HG03469 (cell line): Measurements from ENCODE around the gene ADAT3.
"Not testable (repeated sequence)": the region's sequence is repeated elsewhere in the genome, so short reads cannot be mapped to it uniquely, and the experiment has no call there.

Source experiments
- ATAC-seq: cut with Tn5 transposase; IDR thresholded peaks from one replicate; pipeline ENCODE4 v1.9.1; 2021; ENCODE audit warnings: mild to moderate bottlenecking, moderate library complexity, moderate number of reproducible peaks; ENCODE audit not compliant: unreplicated experiment

ADAT3 gene

DNA sequence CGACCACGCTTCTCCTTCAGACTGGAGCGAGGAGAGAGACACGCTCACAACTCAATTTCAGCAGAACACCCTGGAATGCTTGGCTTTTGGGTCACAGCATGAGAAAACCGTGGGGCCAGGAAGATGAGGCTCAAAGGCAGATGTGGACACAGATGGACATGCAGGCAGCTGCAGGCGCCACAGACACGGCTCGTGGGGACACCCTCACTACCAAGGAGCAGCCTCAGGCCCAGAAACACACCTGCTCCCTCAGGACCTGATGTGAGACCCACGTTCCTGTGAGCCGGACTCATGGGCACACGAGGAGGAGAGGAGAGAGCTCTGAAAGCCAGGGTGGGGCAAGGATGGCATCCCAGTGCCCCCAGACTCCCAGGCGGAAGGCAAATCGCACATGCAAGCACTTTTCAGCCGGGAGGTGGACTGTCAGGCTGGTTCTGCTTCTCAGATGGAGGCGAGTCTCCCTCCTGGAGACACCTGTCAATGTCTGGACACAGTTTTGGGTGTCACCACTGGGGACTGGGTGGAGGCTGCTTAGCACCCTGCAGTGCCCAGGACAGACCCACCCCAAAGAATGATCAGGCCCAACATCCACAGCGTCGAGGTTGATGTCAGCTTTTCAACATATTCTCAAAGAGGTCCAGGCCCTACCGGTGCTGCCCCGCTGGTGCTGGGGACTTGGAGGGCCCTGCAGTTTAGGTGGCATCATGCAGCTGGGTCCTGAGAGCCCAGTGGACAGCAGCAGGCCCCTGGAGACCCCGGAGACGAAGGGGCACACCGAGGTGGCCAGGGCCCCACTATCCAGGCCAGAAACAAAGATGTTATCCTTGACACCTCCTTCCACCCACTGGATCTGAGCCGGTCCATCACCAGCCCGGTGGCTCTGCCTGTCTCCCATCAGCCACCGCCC lies 22.2 kb upstream of the ADAT3 start:
- no peak for ATAC-seq

DNA sequence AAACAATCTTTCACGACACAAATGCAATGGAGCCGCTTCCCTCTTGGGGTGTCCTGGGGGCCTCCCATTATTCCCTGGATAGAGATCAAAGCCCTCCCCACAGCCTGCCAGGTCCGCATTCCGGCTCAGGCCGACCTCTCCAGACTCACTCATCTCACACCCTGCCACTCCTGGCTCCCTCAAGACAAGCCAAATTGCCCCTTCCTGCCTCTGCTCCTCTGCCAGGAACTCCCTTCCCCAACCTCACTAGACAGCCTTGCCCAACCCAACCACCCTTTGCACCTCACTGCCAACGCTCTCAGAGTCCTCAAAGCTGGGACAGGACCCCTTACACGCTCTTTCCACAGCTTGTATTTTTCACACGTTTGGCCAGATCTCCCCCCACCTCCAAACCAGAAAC lies 21.4 kb upstream of the ADAT3 start:
- no peak for ATAC-seq

DNA sequence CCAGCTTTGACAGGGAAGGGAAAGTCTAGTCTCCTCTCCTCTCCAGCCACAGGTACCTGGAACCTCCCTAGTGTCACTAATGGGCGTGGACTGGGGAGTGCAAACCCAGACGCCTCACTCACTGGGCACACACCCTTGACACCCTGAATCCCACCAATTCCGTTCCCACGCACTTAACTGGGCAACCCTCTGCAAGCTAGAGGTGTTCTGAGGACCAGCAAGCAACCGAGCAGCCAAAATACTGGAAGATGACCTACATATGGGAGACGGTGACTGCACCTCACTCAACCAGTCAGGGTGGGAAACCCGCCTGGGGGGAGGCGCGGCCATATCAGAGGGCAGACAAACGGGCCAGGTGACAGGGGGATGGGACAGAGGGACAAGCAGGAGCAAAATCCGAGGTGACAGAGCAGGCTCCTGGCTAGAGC lies 20.9 kb upstream of the ADAT3 start:
- no peak for ATAC-seq

DNA sequence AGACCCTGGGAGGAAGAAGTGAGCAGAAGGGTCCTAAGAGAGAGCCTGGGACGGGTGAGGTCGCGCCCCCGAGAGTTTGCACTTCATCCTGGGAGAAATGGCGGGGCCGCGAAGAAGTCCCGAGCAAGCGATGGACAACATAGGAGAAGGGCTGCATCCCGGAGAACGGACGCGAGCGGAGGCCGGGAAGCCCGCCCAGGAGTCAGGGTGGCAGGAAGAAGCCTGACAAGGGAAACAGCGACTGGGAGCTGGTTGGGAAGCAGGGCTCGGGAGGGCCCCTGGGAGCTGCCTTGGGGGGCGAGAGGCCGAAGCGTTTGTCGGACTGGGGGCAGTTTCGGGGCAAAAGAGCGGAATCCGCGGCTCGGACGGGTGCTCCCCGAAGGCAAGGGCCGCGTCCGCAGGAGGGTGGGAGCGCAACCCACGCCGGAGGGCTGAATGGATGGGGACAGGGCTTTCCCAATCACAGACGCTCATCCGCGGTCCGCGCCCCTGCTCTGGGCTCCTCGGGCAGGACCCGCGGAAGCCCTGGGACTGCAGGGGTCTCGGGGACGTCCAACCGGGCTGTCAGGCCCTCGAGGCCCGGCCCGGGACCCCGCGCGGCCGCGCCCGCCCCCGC lies 20.4 kb upstream of the ADAT3 start:
- ATAC-seq, result peak; percentile 7

DNA sequence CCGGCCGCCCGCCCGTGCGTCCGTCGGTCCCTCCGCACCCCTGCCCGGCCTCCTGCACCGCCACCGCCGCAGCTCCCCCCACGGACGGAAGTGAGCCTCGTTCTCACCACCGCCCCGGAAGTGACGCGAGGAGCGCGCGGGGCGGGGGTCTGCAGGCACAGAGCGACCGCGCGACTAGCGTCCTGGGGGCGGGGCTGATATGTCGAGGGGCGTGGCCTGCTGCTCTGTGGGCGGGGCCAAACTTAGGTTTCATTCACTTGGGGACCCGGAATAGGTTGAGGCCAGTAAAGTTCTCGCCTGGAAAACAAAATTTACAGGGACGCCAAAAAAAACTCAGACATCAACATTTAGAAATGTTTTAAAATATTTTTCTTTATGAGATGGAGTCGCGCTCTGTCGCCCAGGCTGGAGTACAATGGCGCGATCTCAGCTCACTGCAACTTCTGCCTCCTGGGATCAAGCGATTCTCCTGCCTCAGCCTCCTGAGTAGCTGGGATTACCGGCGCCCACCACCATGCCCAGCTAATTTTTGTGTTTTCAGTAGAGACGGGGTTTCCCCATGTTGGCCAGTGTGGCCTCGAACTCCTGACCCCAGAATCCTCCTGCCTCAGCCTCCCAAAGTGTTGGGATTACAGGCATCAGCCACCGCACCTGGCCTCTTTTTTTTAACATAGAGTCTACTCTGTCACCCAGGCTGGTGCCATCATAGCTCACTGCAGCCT lies 19.6 kb upstream of the ADAT3 start, which contains the start of gene ABHD17A:
TSS of gene ABHD17A (minus strand) at position 99 of the 722 bp plus-strand sequence. CDS start 3,930 bp downstream, outside the sequence.
- peak; percentile 37 for ATAC-seq

DNA sequence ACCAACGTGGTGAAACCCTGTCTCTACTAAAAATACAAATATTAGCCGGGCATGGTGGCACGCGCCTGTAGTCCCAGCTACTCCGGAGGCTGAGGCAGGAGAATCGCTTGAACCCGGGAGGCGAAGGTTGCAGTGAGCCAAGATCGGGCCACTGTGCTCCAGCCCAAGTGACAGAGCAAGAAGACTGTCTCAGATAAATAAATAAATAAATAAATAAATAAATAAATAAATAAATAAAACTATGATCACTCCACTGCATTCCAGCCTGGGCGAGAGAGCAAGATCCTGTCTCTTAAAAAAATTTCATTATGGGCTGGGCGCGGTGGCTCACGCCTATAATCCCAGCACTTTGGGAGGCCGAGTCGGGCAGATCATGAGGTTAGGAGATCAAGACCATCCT lies 18.8 kb upstream of the ADAT3 start:
- not testable (repeated sequence) for ATAC-seq

GRCh38 chr19:1888385-1888784 lies 16.8 kb upstream of the ADAT3 start:
- ATAC-seq, result no peak

DNA sequence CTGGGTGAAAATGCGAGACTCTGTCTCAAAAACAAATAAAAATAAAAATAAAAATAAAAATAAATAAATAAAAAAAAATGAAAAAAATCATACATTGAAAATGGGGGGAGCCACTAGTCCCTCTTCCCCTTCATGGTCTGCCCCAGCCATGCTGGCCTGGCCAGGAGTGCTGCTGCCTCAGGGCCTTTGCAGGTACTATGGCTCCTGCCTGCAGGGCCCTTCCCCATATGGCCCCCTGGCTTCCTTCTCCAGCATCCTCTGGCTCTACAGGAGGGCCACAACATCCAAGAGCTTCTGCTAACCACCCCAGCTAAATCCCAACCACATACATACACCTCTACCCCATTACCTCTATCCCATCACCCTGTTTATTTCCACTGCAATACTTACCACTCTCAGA lies 15.3 kb upstream of the ADAT3 start:
- ATAC-seq, result no peak

DNA sequence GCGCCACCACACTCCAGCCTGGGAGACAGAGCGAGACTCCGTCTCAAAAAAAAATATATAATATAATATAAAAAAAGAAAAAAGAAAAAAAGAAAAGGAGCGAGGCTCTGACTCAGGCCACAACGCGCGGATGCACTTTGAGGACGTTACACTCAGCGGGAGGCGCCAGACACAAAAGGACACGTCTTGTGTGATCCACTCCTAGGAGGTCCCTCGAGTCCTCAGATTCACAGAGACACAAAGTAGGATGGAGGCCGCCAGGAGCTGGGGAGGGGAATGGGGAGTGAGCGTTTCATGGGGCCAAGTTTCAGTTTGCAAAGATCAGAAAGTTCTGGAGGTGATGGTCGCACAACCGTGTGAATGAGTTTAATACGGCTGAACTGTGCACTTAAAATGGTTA lies 11.4 kb upstream of the ADAT3 start:
- ATAC-seq, result no peak

GRCh38 chr19:1896508-1896907 lies 8.7 kb upstream of the ADAT3 start:
- ATAC-seq, result no peak

DNA sequence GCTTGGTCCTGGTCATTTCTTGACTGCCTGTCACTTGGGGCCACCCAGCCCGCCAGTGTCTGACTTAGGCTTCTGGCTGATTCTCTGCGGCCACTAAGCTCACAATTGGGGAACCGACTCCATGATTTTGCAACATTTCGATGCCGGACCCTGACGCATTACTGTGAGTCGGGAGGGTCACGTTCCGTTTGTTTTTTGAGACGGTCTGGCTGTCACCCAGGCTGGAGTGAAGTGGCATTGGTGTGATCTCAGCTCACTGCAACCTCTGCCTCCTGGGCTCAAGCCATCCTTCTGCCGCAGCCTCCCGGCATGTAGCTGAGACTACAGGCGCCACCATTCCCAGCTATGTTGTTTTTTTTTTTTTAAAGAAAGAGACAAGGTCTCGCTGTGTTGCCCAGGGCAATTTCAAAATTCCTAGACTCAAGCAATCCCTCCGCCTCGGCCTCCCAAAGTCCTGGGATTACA lies 3.2 kb upstream of the ADAT3 start:
- ATAC-seq, result no peak

DNA sequence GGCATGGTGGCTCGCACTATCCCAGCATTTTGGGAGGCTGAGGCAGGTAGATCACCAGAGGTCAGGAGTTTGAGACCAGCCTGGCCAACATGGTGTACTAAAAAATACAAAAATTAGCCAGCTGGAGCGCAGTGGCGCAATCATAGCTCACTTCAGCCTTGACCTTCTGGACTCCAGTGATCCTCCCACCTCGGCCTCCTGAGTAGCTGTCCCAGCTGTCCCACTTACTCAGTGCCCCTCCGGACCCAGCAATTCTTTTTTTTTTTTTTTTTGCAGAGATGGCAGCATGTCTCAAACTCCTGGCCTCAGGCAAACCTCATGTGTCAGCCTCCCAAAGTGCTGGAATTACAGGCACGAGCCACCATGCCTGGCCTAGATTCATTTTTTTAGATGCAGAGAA lies 2.3 kb upstream of the ADAT3 start:
- ATAC-seq, result no peak

GRCh38 chr19:1904860-1905109 lies 414 bp upstream of the ADAT3 start:
- ATAC-seq, result no peak

GRCh38 chr19:1905863-1906375 lies 720 bp downstream of the ADAT3 start:
- no peak for ATAC-seq

- no peak for ATAC-seq
Observed at GRCh38 chr19:1906985-1907562, 1.9 kb downstream of the ADAT3 start.

- no peak for ATAC-seq
Observed at GRCh38 chr19:1907563-1908363, 2.6 kb downstream of the ADAT3 start.

GRCh38 chr19:1908364-1908678 lies 3.1 kb downstream of the ADAT3 start:
- ATAC-seq, result no peak

GRCh38 chr19:1909761-1910080 lies 4.5 kb downstream of the ADAT3 start:
- ATAC-seq, result no peak

DNA sequence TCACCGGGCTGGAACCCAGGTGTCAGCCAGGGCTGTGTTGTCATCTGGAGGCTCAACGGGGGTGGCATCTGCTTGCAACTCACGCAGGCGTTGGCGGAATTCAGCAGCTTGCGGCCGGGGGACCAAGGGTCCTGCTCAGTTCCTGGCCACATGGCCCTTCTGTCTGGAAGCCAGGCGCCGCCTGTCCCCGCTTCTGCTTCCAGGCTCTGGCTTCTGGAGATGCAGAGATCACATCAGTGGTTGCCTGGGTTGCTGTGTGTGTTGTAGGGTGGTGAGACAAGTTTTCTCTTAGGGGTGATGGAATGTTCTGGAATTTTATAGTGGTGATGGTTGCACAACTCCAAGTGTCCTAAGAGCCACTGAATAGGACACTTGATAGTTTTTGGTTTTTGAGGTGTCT lies 5.0 kb downstream of the ADAT3 start:
- ATAC-seq, result no peak

GRCh38 chr19:1911098-1911497 lies 5.9 kb downstream of the ADAT3 start:
- no peak for ATAC-seq

DNA sequence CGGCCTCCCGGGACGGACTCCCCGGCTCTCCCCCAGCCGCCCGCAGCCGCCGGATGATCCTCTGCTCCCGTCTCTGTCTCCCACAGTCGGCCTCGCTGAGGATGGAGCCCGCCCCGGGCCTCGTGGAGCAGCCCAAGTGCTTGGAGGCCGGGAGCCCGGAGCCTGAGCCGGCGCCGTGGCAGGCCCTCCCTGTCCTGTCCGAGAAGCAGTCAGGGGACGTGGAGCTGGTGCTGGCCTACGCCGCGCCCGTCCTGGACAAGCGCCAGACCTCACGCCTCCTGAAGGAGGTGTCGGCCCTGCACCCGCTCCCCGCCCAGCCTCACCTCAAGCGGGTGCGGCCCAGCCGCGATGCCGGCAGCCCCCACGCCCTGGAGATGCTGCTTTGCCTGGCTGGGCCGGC lies 6.8 kb downstream of the ADAT3 start:
- ATAC-seq, result no peak
